ENCODE data around the gene LARP4B.

DNA sequence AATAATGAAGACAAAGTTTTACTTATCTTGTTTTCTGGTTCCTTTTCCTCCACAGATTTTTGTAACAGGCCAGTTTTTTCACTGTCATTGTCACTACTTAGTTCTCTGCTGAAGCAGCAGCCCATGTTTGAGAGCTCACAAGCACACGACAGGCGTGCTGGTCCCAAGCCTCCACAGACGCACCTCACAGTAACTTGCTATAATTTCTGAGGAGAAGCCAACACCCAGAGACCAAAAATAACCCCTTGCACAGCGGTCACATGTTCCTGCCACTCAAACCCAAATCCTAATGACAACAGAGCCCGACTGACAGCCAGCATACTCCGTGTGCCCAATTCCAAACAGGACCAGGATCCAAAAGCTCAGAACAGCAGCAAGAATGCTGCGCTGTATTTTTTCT is 58.5 kb downstream of the LARP4B start:
- TF ChIP-seq EZH2 (IDR thresholded peaks at IDR 0.05; ENCODE audit: borderline replicate concordance, insufficient read depth, low read depth, low read length, poor library complexity, severe bottlenecking), result no peak
- TF ChIP-seq, protein P1, sequence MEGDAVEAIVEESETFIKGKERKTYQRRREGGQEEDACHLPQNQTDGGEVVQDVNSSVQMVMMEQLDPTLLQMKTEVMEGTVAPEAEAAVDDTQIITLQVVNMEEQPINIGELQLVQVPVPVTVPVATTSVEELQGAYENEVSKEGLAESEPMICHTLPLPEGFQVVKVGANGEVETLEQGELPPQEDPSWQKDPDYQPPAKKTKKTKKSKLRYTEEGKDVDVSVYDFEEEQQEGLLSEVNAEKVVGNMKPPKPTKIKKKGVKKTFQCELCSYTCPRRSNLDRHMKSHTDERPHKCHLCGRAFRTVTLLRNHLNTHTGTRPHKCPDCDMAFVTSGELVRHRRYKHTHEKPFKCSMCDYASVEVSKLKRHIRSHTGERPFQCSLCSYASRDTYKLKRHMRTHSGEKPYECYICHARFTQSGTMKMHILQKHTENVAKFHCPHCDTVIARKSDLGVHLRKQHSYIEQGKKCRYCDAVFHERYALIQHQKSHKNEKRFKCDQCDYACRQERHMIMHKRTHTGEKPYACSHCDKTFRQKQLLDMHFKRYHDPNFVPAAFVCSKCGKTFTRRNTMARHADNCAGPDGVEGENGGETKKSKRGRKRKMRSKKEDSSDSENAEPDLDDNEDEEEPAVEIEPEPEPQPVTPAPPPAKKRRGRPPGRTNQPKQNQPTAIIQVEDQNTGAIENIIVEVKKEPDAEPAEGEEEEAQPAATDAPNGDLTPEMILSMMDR (IDR thresholded peaks at IDR 0.05), result no peak

All from B cell (primary cell).